Activated CD4-positive, alpha-beta T cell treated with anti-CD3 and anti-CD28 coated beads for 36 hours (primary cell): ENCODE results near the gene APOL4. TPM values are rescaled to one million over a fixed set of nuclear protein-coding genes. Genes with fewer than 3 reads are reported as not detected.

Source experiments
- ATAC-seq: fragments of 200-7000 bp; cut with Tn5 transposase; one replicate; pipeline ENCODE4 v1.10.0; 2021; ENCODE audit warnings: mild to moderate bottlenecking, moderate library complexity
- CTCF ChIA-PET: fragments of 350-600 bp; sonication (Branson Sonifier 250); formaldehyde crosslinking; loops from one replicate; lab custom pipeline; 2021; ENCODE audit warnings: antibody characterized with exemption; lab: Charles Lee
- POLR2A ChIA-PET: fragments of 350-600 bp; sonication (Branson Sonifier 250); formaldehyde crosslinking; loops from one replicate; lab custom pipeline; 2021; ENCODE audit warnings: antibody characterized with exemption, inconsistent platforms; lab: Charles Lee
- DNase-seq: peaks from one replicate; pipeline ENCODE4 v3.0.0-alpha.2; 2020
- H3K27ac Mint-ChIP-seq: one replicate; pipeline ENCODE4 v1.8.0; 2021; ENCODE audit warnings: mixed read lengths
- H3K27me3 Mint-ChIP-seq: one replicate; pipeline ENCODE4 v1.8.0; 2021; ENCODE audit warnings: mixed read lengths
- H3K36me3 Mint-ChIP-seq: one replicate; pipeline ENCODE4 v1.8.0; 2021; ENCODE audit warnings: low read depth, mixed read lengths
- H3K4me1 Mint-ChIP-seq: one replicate; pipeline ENCODE4 v1.8.0; 2021; ENCODE audit warnings: mixed read lengths
- H3K4me3 Mint-ChIP-seq: one replicate; pipeline ENCODE4 v1.8.0; 2021; ENCODE audit warnings: mild to moderate bottlenecking, moderate library complexity, mixed read lengths
- H3K9me3 Mint-ChIP-seq: one replicate; pipeline ENCODE4 v1.8.0; 2021; ENCODE audit warnings: low read depth, mixed read lengths
- intact Hi-C, 2 experiments: fragments of 100-400 bp; cut with DNase I in 1 of 2; cut with micrococcal nuclease in 1 of 2; formaldehyde crosslinking; loops; one replicate each; pipeline versions ENCODE4 v1.14.2 to v1.15.1; 2022 to 2024; cut with DNase I, micrococcal nuclease
- total RNA-seq, 2 experiments: library from RNA; stranded (reverse); gene quantifications; one replicate each; pipeline ENCODE4 v1.2.3, GENCODE V29; 2021

APOL4 gene
- total RNA-seq, 2 experiments from 2014 or later: 0.16 to 0.21 TPM

DNA sequence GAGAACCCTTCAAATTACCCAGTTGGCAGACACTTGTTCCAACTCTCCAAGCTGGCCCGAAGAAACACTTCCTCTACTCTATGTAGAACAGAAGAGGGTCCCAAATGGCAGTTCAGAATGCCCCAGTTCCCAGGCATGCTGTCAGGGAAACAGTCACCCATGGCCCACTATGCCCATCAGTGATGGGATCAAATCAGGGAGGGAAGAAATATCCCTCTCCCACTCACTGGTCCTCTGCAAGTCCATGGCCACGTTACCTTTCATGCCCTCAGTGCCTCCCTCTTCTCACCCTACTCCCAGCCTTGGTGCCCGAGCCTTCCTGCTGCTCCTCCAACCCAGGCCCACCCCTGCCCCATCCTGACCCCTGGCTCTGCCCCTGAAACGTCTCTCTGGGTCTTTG, 57.7 kb downstream of the APOL4 start:
- intact Hi-C loops: loop anchor here in 1 of 2 experiments (2.0 kb wide), 1 partner anchor 77 kb away; no protein-coding TSS in a partner anchor
- POLR2A ChIA-PET: no interaction called here
- no peak overlapping the region for H3K4me3 Mint-ChIP-seq
- peaks cover 11% of the 10 kb centered on the region for H3K4me1 Mint-ChIP-seq
- ATAC-seq (no peak), DNase-seq (no peak)
- H3K9me3 Mint-ChIP-seq: no peaks in the 10 kb centered on the region
- peaks cover 23% of the 10 kb centered on the region for H3K36me3 Mint-ChIP-seq
- H3K27ac Mint-ChIP-seq: no peak overlapping the region
- CTCF ChIA-PET: interaction anchor here (2.8 kb wide), 1 partner anchor 34 kb away, joined by 15 read pairs; no protein-coding TSS in a partner anchor
- H3K27me3 Mint-ChIP-seq: no peaks in the 10 kb centered on the region

DNA sequence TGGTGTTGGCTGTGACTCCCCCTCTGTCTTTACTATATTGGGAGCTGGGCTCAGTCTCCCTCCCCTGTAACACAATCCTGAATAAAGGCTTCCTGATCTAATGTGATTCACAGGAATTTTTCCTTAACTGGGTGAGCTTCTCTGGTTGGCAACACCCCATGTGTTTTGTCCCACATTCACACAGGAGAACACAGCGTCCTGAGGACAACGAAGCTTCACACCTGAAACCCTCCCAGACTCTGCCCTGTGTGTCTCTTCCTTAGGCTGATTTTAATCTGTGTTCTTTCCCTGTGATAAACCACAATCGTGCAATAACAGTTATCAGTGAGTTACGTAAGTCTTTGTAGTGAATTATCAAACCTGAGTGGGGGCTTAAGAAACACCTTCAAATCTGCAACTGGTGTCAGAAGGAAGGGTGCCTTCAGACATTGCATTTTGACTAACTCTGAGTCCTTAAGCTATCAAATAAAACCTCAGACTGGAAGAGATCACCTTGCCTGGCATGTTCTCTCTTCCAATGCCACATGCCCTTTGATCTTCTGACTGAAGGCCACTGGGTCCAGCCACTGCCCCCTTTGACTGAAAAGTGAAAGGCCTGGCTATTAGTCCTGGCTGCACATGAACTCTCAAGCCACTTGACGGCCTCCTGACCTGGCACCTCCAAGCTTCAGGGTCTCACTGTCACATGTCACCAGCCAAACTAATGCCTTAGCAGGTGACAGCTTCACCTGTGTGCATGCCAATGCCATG, 58.4 kb downstream of the APOL4 start:
- intact Hi-C loops: no loop called here
- H3K27ac Mint-ChIP-seq: peak overlapping the region; percentile 29
- H3K9me3 Mint-ChIP-seq: no peaks in the 10 kb centered on the region
- ATAC-seq: no peak
- peaks cover 19% of the 10 kb centered on the region for H3K36me3 Mint-ChIP-seq
- POLR2A ChIA-PET: no interaction called here
- H3K4me1 Mint-ChIP-seq: peaks cover 11% of the 10 kb centered on the region
- no peak overlapping the region for H3K4me3 Mint-ChIP-seq
- H3K27me3 Mint-ChIP-seq: no peaks in the 10 kb centered on the region
- CTCF ChIA-PET: interaction anchor here (1.2 to 2.0 kb wide), 2 partner anchors 31 to 38 kb away, joined by 4 to 5 read pairs; no protein-coding TSS in a partner anchor
- no peak for DNase-seq

DNA sequence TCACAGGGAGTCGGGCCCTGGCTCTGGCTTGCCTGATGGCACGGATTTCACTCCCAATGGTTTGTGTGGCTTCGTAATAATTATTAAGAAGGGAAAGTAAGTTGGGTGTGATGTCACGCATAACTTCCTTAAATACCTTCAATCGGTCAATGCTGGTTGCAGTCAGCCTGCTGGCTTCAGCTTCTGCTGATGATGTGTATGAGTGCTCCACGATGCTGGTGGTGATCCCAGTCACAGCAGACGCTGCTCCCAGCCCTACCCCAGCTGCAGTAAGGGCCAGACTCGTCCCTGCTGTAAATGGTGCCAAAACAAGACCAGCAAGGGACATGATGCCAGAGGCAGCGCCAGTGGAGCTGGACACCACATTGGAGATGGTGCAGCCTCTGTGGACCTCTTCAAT, 60.1 kb downstream of the APOL4 start:
- intact Hi-C loops: no loop called here
- Mint-ChIP-seq H3K36me3 (peaks cover 16% of the 10 kb centered on the region), H3K4me1 (peaks cover 11% of the 10 kb centered on the region), H3K27me3 (no peaks in the 10 kb centered on the region), H3K27ac (no peak overlapping the region), H3K9me3 (no peaks in the 10 kb centered on the region), H3K4me3 (no peak overlapping the region)
- ChIA-PET CTCF (interaction anchor here (0.6 to 2.0 kb wide), 8 partner anchors 11 to 458 kb away, joined by 3 to 5 read pairs (median 4); no protein-coding TSS in a partner anchor), POLR2A (no interaction called here)
- ATAC-seq (no peak), DNase-seq (no peak)

Other genes starting within 250 kb of the APOL4 start
- gene RBFOX2, start 173.0 kb downstream of the APOL4 start, total RNA-seq: 1 to 10 TPM; 6.9 to 7.7 TPM
- 10 to 100 TPM; 50.6 to 55.4 TPM for gene APOL3, start 41.1 kb downstream of the APOL4 start, total RNA-seq
- 10 to 100 TPM; 64.5 TPM for gene APOL2, start 37.7 kb upstream of the APOL4 start, total RNA-seq
- 10 to 100 TPM; 32.0 to 37.2 TPM for gene APOL1, start 51.3 kb upstream of the APOL4 start, total RNA-seq
- 100 to 1,000 TPM; 720 to 773 TPM for gene MYH9, start 186.2 kb upstream of the APOL4 start, total RNA-seq